Heart left ventricle (tissue), 13 donors: ENCODE data around the gene UGT1A10.

ENCODE experiments used
- CTCF ChIP-seq, 12 donors: fragments of 200-600 bp; sonication (generic) in 4 of 12; IDR thresholded peaks; one replicate each; pipeline versions ENCODE4 v1.5.0 to v1.8.0; 2018 to 2022; ENCODE audit warnings: antibody characterized with exemption in 12 of 12, mild to moderate bottlenecking in 5 of 12
- POLR2A ChIP-seq, 2 donors: fragments of 450-650 bp; IDR thresholded peaks; one replicate each; pipeline ENCODE4 v1.6.1; 2017; ENCODE audit warnings: antibody characterized with exemption in 2 of 2, mild to moderate bottlenecking in 2 of 2, moderate library complexity in 2 of 2
- donor health status: ischemic (EF 13 %, LVEDD 7.1; RV severe dilation, severe dysfunction).
- donor health status: DM: no; HTN: yes; CAD: no.
- donor health status: DM: no; HTN: no; CAD: no.
- donor health status: ischemic (EF 25% LVEDD 6.9; RV normal size, moderate dysfunction).
- donor health status: ischemic (EF 25% LVEDD 5.7; RV mildly dilated, moderate dysfunction).
- donor health status: ischemic (EF 35%, LVEDD 5.7; RV mildly dilated, moderate dysfunction).
- donor health status: nonischemic (EF 11% LVEDD 7.7; RV severe dilation, severe dysfunction).
- donor health status: DM: yes; HTN: yes; CAD: no.
- donor health status: PGD.
- donor health status: ischemic (EF 29% LVEDD 5.4; RV normal size, mild dysfunction).
- donor health status: nonischemic (EF 23%, LVEDD 6.1; RV moderate dilation, normal function).

- TF ChIP-seq CTCF (IDR thresholded peaks at IDR 0.05), result no peak
- TF ChIP-seq POLR2A (IDR thresholded peaks at IDR 0.05), result no peak
Observed at GRCh38 chr2:233714121-233714520, 77.9 kb downstream of the UGT1A10 start.
